GM18868 (cell line): Measurements from ENCODE around the gene USPL1.
A peak's percentile ranks its signal among the peaks of the same experiment; 100 is the strongest.
"Not testable (repeated sequence)": the region's sequence is repeated elsewhere in the genome, so short reads cannot be mapped to it uniquely, and the experiment has no call there.

Experiments used
- ATAC-seq: cut with Tn5 transposase; IDR thresholded peaks from one replicate; pipeline ENCODE4 v1.9.1; 2021; ENCODE audit warnings: mild to moderate bottlenecking, moderate library complexity; ENCODE audit not compliant: unreplicated experiment

Gene USPL1

GRCh38 chr13:30617315-30618185 lies at the start of gene USPL1:
Gene USPL1 (plus strand): TSS chr13:30617920. CDS start chr13:30621141, 3,221 bp downstream.
- ATAC-seq = peak; percentile 88

DNA sequence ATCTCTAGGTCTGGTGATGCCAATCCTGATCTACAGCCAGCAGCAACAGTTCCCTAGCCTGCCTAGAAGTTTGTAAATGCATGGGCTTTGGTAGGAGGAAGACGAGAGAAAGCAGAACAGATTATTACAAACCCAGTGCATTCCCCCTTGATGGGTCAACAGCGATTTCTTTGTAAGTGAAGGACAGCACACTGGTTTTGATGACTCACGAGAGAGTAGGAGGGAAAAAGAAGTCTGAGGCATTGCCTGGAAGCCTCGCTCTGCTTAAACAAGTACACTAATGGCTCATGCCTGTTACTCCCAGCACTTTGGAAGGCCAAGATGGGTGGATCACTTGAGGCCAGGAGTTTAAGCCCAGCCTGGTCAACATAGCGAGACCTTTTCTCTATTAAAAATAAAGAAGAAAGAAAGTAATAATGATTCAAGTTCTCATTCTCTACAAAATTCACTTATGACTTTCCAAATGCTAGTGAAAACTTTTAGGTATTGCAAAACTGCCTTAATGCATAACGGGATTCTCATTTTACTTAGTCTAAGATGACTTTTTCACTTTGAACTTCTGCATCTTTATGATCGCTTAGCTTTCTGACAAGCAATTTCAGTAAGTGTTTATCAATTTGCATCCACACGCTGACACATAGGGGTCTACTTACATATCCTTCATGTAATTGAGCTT lies 47.7 kb upstream of the USPL1 start:
- no peak for ATAC-seq

- ATAC-seq = no peak
Observed at GRCh38 chr13:30570691-30571090, 47.0 kb upstream of the USPL1 start.

DNA sequence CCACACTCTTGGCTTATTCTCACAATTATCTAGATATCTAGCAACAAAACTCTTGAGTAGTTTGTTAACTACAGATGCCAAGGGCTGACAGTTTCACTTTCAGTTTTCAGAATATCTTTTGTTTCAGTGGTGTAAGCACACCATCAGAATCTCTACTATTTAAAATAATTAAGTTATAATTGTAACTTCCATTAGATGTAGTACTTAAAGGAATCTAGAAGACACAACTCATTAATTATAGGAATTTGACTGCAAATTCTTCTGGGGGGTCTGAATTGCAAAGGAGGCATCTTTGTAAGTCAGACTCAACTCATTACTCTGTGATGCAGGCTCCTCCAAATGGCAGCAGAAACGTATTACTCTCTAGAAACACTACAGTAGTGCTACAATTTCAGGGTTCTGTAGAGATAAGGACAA lies 44.9 kb upstream of the USPL1 start:
- ATAC-seq = peak; percentile 82

- ATAC-seq = no peak
Observed at GRCh38 chr13:30576528-30576927, 41.2 kb upstream of the USPL1 start.

DNA sequence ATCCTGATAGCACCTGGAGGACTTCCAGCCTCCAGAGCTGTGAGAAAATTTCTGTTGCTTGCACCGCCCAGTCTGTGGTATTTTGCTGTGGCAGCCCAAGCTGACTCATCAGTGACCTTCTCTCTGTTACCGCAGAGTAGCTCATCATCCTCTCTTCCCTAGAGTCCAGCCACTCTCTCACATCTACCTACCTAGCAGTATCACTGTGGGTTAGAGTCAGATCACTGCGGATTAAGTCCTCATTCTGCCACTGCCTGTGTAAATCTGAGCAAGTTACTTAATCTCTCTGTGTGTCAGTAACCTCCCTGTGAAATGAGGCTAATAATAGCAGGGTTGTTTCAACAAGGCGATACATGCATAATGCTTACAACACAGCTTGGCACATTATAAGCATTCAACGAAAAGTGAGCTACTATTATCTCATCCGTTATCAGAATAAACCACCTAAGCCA lies 40.3 kb upstream of the USPL1 start:
- peak; percentile 63 for ATAC-seq

- no peak for ATAC-seq
Observed at GRCh38 chr13:30580852-30581502, 36.7 kb upstream of the USPL1 start.

- no peak for ATAC-seq
Observed at GRCh38 chr13:30581582-30581981, 36.1 kb upstream of the USPL1 start.

- ATAC-seq = no peak
Observed at GRCh38 chr13:30584051-30584731, 33.5 kb upstream of the USPL1 start.

DNA sequence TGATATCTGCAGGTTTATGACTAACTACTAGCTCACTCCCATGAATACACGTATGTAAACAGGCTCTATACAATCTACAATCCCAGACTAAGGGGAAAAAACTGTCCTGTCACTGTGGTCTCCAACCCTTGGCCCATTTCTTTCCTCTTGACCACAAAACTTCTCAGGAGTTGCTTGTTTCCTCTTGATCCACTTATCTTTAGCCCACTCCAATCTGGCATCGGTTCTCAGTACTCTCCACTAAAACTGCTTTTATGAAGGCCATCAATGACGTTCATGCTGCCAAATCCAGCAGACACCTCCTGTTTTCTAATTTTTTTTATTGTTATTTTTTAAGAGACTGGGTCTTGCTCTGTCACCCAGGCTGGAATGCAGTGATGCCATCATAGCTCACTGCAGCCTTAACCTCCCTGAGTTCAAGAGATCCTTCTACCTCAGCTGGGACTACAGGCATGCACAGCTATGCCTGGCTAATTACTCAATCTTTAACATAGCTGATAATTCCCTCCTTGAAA lies 31.9 kb upstream of the USPL1 start:
- ATAC-seq = no peak

GRCh38 chr13:30587231-30587630 lies 30.5 kb upstream of the USPL1 start:
- no peak for ATAC-seq

DNA sequence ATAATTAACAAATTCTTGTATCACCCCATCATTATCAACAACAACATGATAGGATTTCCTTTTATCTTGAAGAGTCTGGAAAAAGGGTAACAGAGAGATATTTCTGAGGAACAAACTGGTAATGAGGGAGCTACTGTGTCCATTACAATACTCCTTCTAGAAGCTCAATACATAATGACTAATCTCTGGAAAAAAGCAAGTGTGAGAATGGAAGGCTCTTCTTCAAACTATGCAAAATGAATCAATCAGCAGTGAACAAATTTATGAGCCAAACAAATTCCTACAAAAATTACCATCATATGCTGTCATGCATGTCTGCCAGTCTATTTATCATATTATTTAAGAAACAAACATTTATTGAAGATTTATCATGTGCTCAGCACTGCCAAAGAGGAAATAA lies 30.0 kb upstream of the USPL1 start:
- no peak for ATAC-seq

DNA sequence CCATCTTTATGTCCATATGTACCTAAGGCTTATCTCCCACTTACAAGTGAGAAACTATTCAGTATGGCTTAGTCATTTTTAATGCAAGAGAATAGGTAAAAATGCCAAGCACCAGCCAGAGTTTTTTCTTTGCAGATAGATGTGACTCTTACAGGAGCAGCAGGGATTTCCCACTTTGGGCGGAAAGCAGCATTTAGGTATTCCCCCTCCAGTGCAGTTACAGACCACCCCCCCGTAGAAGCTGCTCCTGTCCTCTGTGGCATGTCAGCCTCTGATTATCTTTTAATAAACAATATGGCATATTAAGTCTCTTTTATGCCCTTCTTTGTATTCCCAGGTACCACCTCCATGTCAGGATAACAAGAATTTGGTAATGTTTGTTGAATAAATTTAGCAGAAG lies 24.7 kb upstream of the USPL1 start:
- peak; percentile 84 for ATAC-seq

GRCh38 chr13:30600496-30600895 lies 17.2 kb upstream of the USPL1 start:
- no peak for ATAC-seq

DNA sequence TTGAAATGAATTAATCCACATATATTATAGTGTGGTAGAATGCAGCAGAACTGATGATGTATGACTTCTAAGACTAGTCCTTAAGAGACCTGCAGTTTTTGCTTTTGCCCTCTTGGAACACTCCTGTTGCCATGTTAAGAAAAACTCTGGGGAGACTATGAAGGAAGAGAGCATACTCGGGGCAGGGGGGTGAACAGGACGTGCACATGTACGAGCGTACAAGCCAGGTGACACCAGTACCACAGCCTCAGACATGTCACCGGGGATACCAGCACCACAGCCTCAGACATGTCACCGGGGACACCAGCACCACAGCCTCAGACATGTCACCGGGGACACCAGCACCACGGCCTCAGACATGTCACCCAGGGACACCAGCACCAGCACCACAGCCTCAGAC lies 15.9 kb upstream of the USPL1 start:
- ATAC-seq = no peak

DNA sequence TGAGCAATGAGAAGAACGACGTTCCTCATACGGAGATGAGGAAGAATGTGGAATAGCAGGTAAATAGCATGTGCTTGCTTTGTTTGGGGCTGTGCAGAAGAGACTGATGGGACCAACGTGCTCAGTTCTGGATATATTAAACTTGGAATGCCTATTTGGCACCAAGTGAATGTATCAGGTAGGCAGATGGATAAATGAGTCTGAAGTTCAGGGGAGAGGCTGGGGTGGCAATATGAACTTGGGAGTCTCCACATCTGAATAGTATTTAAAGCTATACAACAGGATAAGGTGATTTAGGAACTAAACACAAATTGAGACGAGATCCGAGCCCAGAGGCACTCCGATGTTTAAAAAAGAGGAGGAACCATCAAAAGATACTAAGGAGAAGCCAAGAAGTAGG lies 12.7 kb upstream of the USPL1 start:
- no peak for ATAC-seq

GRCh38 chr13:30607186-30607585 lies 10.5 kb upstream of the USPL1 start:
- ATAC-seq = not testable (repeated sequence)

GRCh38 chr13:30607908-30608307 lies 9.8 kb upstream of the USPL1 start:
- peak; percentile 96 for ATAC-seq

GRCh38 chr13:30608364-30608763 lies 9.4 kb upstream of the USPL1 start:
- no peak for ATAC-seq

DNA sequence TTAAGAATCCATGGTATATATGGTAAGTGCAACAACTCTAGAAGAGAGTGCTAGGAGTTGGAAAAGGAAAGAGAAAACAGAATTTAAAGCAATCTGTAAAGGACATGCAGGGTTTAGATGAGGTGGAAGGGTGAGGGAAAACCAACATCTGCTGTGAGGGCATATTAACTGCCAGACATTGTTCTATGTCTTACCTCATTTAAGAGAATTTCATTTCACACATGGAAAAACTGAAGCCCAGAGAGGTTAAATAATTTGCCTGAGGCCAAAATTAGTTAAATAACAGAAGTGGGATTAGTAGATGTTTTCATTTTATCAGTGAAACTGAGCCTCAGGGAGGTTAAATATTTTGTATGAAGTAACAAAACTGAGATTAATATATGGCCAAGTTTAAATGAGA lies 7.4 kb upstream of the USPL1 start:
- ATAC-seq = no peak

DNA sequence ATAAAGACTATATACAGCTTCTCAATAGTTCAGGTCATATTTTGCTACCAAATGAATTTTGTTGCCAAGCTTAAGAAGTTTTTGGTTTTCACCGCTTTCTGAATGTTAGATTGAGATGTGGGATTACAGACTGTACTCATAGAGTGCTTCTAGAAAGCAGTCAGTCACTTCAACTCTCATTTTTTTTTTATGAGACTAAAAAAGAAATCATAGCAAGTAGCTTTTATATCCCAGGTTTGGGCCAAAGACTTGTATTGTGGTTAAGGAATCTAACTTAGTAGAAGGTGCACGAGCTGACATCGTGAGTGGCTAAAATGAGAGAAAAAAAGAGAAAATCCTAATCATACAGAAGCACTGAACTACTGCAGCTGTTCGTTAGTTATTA lies 2.2 kb upstream of the USPL1 start:
- no peak for ATAC-seq
